SH-SY5Y (cell line): ENCODE data around the gene SLC37A3.

ENCODE experiments used
- GATA2 ChIP-seq: IDR thresholded peaks from 2 replicates; pipeline ENCODE4 v1.6.1; 2011; ENCODE audit warnings: mild to moderate bottlenecking, low read depth, low read length
- GATA3 ChIP-seq: IDR thresholded peaks from 2 replicates; pipeline ENCODE4 v1.6.1; 2011; ENCODE audit warnings: low read depth, mild to moderate bottlenecking, low read length, moderate library complexity

DNA sequence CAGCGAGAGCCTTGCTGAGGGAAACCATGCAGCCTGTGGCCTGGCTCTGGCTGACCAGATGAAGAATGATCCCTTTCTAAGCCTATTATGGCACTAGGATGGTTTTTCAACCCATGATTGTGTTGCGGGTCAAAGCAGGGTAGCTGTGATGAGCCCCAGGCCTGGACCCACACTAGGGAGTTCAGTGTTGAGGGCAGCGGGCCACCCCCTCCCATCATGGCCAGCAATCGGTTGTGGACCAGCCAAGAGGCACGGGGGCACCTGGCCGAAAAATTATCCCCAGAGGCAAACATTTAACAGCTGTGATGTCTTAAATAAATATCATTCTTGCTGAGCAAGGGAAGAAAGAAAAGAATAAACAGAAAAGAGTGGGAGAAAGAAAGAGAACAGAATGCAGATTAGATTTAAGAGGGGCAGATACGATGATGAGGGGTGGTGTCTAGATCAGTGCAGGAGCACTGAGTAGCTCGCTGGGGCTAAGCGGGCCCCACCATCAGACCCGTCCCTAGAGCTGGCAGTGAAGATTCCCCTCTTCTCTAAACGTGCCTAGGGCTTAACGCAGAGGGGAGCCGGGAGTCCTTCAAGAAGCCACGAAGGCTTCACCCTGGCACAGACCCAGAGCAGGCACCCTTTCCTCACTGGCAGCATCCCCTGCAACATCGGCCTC, 82.7 kb downstream of the SLC37A3 start:
- no peak for TF ChIP-seq GATA2
- no peak for TF ChIP-seq GATA3
